Measurements from ENCODE around the gene GATAD1. TPM values are rescaled to one million over a fixed set of nuclear protein-coding genes. Genes with fewer than 3 reads are reported as not detected.

The GATAD1 gene
- total and polyA plus RNA-seq, 7 donors = 14.8 to 57.1 (median 26.5) TPM

GRCh38 chr7:92432299-92432946 is 14.9 kb upstream of the GATAD1 start:
- no peak for DNase-seq
- Histone ChIP-seq H3K27ac (no peak overlapping the region), H3K4me1 (no peaks in the 10 kb centered on the region), H3K4me3 (no peak overlapping the region), H3K9me3 (no peaks in the 10 kb centered on the region), H3K27me3 (no peaks in the 10 kb centered on the region), H3K36me3 (no peaks in the 10 kb centered on the region)
- intact Hi-C loops (cut with DNase I) = no loop called here
- TF ChIP-seq EP300 (IDR thresholded peaks at IDR 0.05) (no peak), POLR2A (IDR thresholded peaks at IDR 0.05) (no peak)
- TF ChIP-seq, protein P1, sequence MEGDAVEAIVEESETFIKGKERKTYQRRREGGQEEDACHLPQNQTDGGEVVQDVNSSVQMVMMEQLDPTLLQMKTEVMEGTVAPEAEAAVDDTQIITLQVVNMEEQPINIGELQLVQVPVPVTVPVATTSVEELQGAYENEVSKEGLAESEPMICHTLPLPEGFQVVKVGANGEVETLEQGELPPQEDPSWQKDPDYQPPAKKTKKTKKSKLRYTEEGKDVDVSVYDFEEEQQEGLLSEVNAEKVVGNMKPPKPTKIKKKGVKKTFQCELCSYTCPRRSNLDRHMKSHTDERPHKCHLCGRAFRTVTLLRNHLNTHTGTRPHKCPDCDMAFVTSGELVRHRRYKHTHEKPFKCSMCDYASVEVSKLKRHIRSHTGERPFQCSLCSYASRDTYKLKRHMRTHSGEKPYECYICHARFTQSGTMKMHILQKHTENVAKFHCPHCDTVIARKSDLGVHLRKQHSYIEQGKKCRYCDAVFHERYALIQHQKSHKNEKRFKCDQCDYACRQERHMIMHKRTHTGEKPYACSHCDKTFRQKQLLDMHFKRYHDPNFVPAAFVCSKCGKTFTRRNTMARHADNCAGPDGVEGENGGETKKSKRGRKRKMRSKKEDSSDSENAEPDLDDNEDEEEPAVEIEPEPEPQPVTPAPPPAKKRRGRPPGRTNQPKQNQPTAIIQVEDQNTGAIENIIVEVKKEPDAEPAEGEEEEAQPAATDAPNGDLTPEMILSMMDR (IDR thresholded peaks at IDR 0.05) = no peak
- 78 to 94% methylated on average over 3 of the region's 3 CpGs for WGBS, 2 donors

DNA sequence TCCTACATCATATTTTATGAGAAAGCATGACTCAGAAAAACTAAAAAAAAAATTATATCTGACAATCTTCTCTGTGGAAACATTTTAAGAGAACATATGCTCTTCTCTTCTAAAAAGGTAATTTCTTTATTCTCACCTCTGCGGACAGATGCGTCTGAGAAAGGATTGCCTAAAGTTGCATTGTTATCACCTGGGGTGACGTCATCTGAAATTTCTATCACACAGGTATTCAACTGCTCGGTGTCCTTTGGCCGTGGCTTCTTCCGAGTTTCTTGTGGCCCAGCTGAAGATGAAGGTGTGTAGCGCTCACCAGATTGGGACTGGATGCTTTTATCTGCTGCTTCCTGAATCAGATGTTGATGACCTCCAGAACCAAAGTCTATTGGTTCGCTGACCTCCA is 14.3 kb upstream of the GATAD1 start:
- DNase-seq = no peak
- Histone ChIP-seq H3K9me3 (no peaks in the 10 kb centered on the region), H3K4me3 (no peak overlapping the region), H3K36me3 (no peaks in the 10 kb centered on the region), H3K4me1 (no peaks in the 10 kb centered on the region), H3K27me3 (no peaks in the 10 kb centered on the region), H3K27ac (no peak overlapping the region)
- intact Hi-C loops (cut with DNase I) = no loop called here
- TF ChIP-seq EP300 (IDR thresholded peaks at IDR 0.05) (no peak), POLR2A (IDR thresholded peaks at IDR 0.05) (no peak), POLR2AphosphoS5 (IDR thresholded peaks at IDR 0.05) (no peak)
- TF ChIP-seq, protein P1 (IDR thresholded peaks at IDR 0.05) = no peak
- WGBS, 2 donors = 95 to 96% methylated on average over 8 of the region's 8 CpGs

- Histone ChIP-seq H3K36me3 (no peaks in the 10 kb centered on the region), H3K9me3 (no peaks in the 10 kb centered on the region), H3K4me1 (no peaks in the 10 kb centered on the region), H3K27me3 (no peaks in the 10 kb centered on the region), H3K27ac (no peak overlapping the region), H3K4me3 (no peak overlapping the region)
- TF ChIP-seq POLR2AphosphoS5 (IDR thresholded peaks at IDR 0.05) (no peak), EP300 (IDR thresholded peaks at IDR 0.05) (no peak), POLR2A (IDR thresholded peaks at IDR 0.05) (no peak)
- TF ChIP-seq, protein P1 (IDR thresholded peaks at IDR 0.05) = no peak
- no peak for DNase-seq
- intact Hi-C loops (cut with DNase I) = no loop called here
- WGBS, 2 donors = 93 to 97% methylated on average over 2 of the region's 2 CpGs
These were observed 11.7 kb upstream of the GATAD1 start for GRCh38 chr7:92435542-92435941.

GRCh38 chr7:92436612-92437445 is 10.5 kb upstream of the GATAD1 start:
- 78 to 88% methylated on average over 7 of the region's 7 CpGs for WGBS, 2 donors
- Histone ChIP-seq H3K27me3 (no peaks in the 10 kb centered on the region), H3K4me1 (no peaks in the 10 kb centered on the region), H3K9me3 (no peaks in the 10 kb centered on the region), H3K36me3 (no peaks in the 10 kb centered on the region), H3K4me3 (no peak overlapping the region), H3K27ac (no peak overlapping the region)
- DNase-seq = no peak
- TF ChIP-seq, protein P1 (IDR thresholded peaks at IDR 0.05) = no peak
- no peak for TF ChIP-seq EP300 (IDR thresholded peaks at IDR 0.05)
- no peak for TF ChIP-seq POLR2A (IDR thresholded peaks at IDR 0.05)
- no peak for TF ChIP-seq POLR2AphosphoS5 (IDR thresholded peaks at IDR 0.05)
- intact Hi-C loops (cut with DNase I) = no loop called here
